22Rv1 (cell line): ENCODE data around the gene HDGFL2.

ENCODE experiments used
- H3K27ac ChIP-seq: fragments of 450-650 bp; 2 replicates; pipeline ENCODE4 v1.5.1; 2017
- ZFX ChIP-seq: fragments of 450-650 bp; IDR thresholded peaks from 2 replicates; pipeline ENCODE4 v1.6.1; 2017; ENCODE audit warnings: antibody characterized with exemption, borderline replicate concordance
- TF ChIP-seq, protein P1 (sequence below): fragments of 450-650 bp; IDR thresholded peaks from 2 replicates; pipeline ENCODE4 v1.5.1; 2017; ENCODE audit warnings: mild to moderate bottlenecking

HDGFL2 gene

DNA sequence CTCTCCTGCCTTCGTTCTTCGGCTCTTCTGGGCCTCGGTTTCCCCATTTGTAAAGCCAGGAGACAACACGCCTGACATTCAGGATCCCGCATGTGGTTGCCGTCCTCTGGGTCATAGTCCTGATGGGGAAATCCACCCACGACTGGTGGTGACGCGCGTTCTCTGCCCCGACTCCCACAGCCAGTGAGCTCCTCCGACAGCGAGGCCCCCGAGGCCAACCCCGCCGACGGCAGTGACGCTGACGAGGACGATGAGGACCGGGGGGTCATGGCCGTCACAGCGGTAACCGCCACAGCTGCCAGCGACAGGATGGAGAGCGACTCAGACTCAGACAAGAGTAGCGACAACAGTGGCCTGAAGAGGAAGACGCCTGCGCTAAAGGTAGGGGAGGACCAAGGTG, 16.4 kb downstream of the HDGFL2 start:
- no peak overlapping the region for H3K27ac ChIP-seq
- TF ChIP-seq, protein P1, sequence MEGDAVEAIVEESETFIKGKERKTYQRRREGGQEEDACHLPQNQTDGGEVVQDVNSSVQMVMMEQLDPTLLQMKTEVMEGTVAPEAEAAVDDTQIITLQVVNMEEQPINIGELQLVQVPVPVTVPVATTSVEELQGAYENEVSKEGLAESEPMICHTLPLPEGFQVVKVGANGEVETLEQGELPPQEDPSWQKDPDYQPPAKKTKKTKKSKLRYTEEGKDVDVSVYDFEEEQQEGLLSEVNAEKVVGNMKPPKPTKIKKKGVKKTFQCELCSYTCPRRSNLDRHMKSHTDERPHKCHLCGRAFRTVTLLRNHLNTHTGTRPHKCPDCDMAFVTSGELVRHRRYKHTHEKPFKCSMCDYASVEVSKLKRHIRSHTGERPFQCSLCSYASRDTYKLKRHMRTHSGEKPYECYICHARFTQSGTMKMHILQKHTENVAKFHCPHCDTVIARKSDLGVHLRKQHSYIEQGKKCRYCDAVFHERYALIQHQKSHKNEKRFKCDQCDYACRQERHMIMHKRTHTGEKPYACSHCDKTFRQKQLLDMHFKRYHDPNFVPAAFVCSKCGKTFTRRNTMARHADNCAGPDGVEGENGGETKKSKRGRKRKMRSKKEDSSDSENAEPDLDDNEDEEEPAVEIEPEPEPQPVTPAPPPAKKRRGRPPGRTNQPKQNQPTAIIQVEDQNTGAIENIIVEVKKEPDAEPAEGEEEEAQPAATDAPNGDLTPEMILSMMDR = no peak
- no peak for TF ChIP-seq ZFX

DNA sequence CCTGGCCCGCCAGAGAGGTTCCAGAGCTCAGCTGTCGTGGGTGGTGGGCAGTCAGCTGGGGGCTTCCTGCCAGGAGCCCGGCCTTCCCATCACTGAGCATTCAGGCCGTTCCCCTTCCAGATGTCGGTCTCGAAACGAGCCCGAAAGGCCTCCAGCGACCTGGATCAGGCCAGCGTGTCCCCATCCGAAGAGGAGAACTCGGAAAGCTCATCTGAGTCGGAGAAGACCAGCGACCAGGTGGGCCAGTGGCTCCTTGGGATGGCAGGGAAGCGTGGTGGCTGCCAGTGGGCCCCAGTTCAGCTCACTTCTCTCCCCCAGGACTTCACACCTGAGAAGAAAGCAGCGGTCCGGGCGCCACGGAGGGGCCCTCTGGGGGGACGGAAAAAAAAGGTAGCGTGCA, 19.3 kb downstream of the HDGFL2 start:
- TF ChIP-seq ZFX = no peak
- no peak overlapping the region for H3K27ac ChIP-seq

DNA sequence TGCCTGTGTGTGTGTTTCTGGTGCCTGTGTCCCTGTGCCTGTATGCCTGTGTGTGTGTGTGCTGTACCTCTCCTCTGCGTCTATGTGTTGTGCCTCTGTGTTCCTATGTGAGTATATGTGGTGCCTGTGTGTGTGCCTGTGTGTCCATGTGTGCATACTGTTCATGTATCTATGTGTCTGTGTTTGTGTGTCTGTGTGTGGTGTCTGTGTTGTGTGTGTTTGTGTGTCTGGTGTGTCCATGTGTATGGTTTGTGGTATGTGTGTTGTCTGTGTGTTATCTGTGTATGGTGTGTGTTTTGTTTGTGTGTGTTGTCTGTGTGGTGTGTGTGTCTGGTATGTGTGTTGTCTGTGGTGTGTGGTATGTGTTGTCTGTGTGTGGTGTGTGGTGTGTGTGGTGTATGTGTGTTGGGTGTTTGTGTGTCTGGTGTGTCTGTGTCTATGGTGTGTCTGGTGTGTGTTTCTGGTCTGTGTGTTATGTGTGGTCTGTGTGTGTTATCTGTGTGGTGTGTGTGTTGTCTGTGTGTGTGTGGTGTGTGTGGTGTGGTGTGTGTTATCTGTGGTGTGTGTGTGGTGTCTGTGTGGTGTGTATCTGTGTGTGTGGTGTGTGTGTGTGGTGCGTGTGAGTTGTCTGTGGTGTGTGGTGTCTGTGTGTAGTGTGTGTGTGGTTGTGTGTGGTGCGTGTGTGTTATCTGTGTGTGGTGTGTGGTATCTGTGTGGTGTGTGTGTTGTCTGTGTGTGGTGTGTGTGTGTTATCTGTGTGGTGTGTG, 20.4 kb downstream of the HDGFL2 start:
- no peak overlapping the region for H3K27ac ChIP-seq
- TF ChIP-seq, protein P1 = no peak
- no peak for TF ChIP-seq ZFX

DNA sequence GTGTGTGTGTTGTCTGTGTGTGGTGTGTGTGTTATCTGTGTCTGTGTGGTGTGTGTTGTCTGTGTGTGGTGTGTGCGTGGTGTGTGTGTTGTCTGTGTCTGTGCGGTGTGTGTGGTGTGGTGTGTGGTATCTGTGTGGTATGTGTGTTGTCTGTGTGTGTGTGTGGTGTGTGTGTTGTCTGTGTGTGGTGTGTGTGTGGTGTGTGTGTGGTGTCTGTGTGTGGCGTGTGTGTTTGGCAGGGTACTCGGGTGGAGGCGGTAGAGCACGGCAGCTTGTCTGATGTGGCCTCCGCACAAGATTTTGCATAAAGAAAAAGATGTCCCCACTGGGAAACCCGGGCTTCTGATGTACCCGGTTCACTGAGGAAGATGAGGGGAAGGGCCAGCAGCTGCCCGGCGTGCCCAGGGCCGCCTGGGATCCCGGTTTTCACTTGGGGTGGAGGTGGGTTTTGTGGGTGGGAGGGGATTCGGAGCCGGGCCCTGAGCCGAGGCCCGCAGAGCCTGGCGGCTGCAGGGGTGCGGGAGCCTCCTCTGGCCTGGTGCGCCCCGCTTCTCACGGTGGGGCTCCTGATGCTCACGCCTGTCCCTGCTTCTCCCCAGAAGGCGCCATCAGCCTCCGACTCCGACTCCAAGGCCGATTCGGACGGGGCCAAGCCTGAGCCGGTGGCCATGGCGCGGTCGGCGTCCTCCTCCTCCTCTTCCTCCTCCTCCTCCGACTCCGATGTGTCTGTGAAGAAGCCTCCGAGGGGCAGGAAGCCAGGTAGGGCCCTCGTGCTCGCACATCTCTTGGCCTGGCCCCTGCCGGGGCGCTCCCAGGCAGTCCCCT, 21.2 kb downstream of the HDGFL2 start:
- no peak for TF ChIP-seq ZFX
- TF ChIP-seq, protein P1 = no peak
- H3K27ac ChIP-seq = no peak overlapping the region

DNA sequence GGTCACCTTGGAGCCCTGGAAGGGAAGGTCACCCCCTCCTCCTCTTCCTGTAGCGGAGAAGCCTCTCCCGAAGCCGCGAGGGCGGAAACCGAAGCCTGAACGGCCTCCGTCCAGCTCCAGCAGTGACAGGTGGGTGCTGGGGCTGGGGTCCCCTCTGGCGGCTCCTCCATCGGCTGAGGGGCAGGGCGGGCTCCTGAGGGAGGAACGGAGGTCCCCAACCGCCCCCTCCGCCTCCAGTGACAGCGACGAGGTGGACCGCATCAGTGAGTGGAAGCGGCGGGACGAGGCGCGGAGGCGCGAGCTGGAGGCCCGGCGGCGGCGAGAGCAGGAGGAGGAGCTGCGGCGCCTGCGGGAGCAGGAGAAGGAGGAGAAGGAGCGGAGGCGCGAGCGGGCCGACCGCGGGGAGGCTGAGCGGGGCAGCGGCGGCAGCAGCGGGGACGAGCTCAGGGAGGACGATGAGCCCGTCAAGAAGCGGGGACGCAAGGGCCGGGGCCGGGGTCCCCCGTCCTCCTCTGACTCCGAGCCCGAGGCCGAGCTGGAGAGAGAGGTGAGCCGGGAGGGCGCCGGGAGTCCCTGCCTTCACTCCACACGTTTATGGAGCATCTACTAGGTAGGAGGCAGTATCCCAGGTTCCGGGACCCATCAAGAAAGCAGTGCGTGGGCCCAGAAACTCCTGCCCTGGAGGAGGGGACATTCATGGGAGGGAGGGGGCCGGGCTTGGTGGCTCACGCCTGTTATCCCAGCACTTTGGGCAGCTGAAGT, 22.0 kb downstream of the HDGFL2 start:
- no peak for TF ChIP-seq ZFX
- TF ChIP-seq, protein P1 = no peak
- no peak overlapping the region for H3K27ac ChIP-seq

DNA sequence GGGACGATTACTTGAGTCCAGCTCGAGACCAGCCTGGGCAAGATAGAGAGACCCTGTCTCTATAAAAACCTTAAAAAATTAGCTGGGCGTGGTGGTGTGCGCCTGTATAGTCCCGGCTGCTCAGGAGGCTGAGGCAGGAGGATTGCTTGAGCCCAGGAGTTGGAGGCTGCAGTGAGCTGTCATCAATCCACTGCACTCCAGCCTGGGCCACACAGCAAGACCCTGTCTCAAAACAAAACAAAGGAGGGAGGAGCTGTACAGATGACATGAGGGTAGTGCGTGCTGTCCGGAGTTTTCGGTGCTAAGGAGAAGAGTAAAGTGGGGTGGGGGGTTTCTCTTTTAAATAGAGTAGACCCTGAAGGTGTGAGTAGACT, 22.6 kb downstream of the HDGFL2 start:
- TF ChIP-seq, protein P1 = no peak
- no peak for TF ChIP-seq ZFX

DNA sequence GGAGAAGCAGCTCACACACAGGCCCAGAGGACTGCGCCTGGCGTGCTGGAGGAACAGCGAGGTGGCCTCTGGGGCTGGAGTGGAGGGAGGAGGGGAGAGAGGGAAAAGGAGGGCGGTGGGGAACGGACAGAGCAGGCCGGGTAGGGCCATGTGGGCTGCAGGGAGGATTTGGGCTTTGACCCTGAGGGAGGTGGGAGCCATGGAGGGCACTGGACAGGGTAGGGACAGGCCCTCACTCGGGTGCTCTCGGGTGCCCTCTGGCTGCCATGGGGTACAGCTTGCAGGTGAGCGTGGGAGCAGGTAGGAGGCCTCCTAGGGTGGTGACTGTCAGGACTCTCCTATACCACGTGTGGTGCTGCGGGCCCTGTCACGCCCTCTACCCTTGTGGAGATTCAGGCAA, 23.4 kb downstream of the HDGFL2 start:
- no peak overlapping the region for H3K27ac ChIP-seq
- no peak for TF ChIP-seq ZFX
- TF ChIP-seq, protein P1 = no peak

More for the DNA sequence above, 22.6 kb downstream of the HDGFL2 start:
- no peak overlapping the region for H3K27ac ChIP-seq
